Testis (tissue), 2 donors: Measurements from ENCODE around the gene OSR1.

Experiments used
- CTCF ChIP-seq, 3 experiments: fragments of 450-650 bp in 2 of 3; fragments of 200-600 bp in 1 of 3; sonication (generic) in 1 of 3; IDR thresholded peaks; one replicate each; pipeline ENCODE4 v1.5.1; 2016 to 2019; ENCODE audit warnings: antibody characterized with exemption in 3 of 3, mild to moderate bottlenecking in 2 of 3, moderate library complexity in 1 of 3
- POLR2A ChIP-seq: fragments of 450-650 bp; IDR thresholded peaks from one replicate; pipeline ENCODE4 v1.6.1; 2017; ENCODE audit warnings: antibody characterized with exemption, mild to moderate bottlenecking, moderate library complexity

GRCh38 chr2:19346983-19347618 lies 11.3 kb downstream of the OSR1 start:
- TF ChIP-seq POLR2A = no peak
- TF ChIP-seq CTCF (IDR thresholded peaks at IDR 0.05) = no peak
